Activated CD8-positive, alpha-beta T cell treated with anti-CD3 and anti-CD28 coated beads, Interleukin-2, amount 10 ng/mL, durations not matched to agents 7 days and 5 days (primary cell): Measurements from ENCODE around the gene KCTD12. TPM values are rescaled to one million over a fixed set of nuclear protein-coding genes. Genes with fewer than 3 reads are reported as not detected.

ENCODE experiments used
- ATAC-seq: fragments of 150-1000 bp; cut with Tn5 transposase; one replicate; pipeline ENCODE4 v1.10.0; 2021; ENCODE audit warnings: moderate library complexity
- CTCF ChIA-PET: fragments of 350-600 bp; sonication (Branson Sonifier 250); formaldehyde crosslinking; loops from one replicate; lab custom pipeline; 2021; ENCODE audit warnings: antibody characterized with exemption; lab: Charles Lee
- POLR2A ChIA-PET: fragments of 350-600 bp; sonication (Branson Sonifier 250); formaldehyde crosslinking; loops from one replicate; lab custom pipeline; 2021; ENCODE audit warnings: antibody characterized with exemption; lab: Charles Lee
- DNase-seq: peaks from one replicate; pipeline ENCODE4 v3.0.0-alpha.2; 2020
- H3K27ac Mint-ChIP-seq: one replicate; pipeline ENCODE4 v1.8.0; 2021; ENCODE audit warnings: mild to moderate bottlenecking, mixed read lengths
- H3K27me3 Mint-ChIP-seq: one replicate; pipeline ENCODE4 v1.8.0; 2021; ENCODE audit warnings: low read depth, mixed read lengths
- H3K36me3 Mint-ChIP-seq: one replicate; pipeline ENCODE4 v1.8.0; 2021; ENCODE audit warnings: low read depth, mixed read lengths
- H3K4me1 Mint-ChIP-seq: one replicate; pipeline ENCODE4 v1.8.0; 2021; ENCODE audit warnings: low read depth, mixed read lengths
- H3K4me3 Mint-ChIP-seq: one replicate; pipeline ENCODE4 v1.8.0; 2021; ENCODE audit warnings: mild to moderate bottlenecking, mixed read lengths
- H3K9me3 Mint-ChIP-seq: one replicate; pipeline ENCODE4 v1.8.0; 2022; ENCODE audit warnings: mixed read lengths; ENCODE audit not compliant: insufficient read depth
- total RNA-seq, 2 experiments: library from RNA; stranded (reverse); gene quantifications; one replicate each; pipeline ENCODE4 v1.2.3, GENCODE V29; 2021

KCTD12 gene
- total RNA-seq, 2 experiments from 2014 or later = 5.8 to 6.3 TPM

- DNase-seq (no peak), ATAC-seq (no peak)
- H3K9me3 Mint-ChIP-seq = peaks cover under 1% of the 10 kb centered on the region
- CTCF ChIA-PET = no interaction called here
- no peaks in the 10 kb centered on the region for H3K36me3 Mint-ChIP-seq
- POLR2A ChIA-PET = no interaction called here
- no peak overlapping the region for H3K27ac Mint-ChIP-seq
- H3K4me3 Mint-ChIP-seq = no peak overlapping the region
- no peaks in the 10 kb centered on the region for H3K4me1 Mint-ChIP-seq
- H3K27me3 Mint-ChIP-seq = no peaks in the 10 kb centered on the region
Measured at GRCh38 chr13:76853921-76854608, 32.1 kb downstream of the KCTD12 start.

GRCh38 chr13:76853481-76853880 lies 32.7 kb downstream of the KCTD12 start:
- Mint-ChIP-seq H3K4me3 (no peak overlapping the region), H3K4me1 (no peaks in the 10 kb centered on the region), H3K27ac (no peak overlapping the region), H3K9me3 (no peaks in the 10 kb centered on the region), H3K27me3 (no peaks in the 10 kb centered on the region), H3K36me3 (no peaks in the 10 kb centered on the region)
- CTCF ChIA-PET = no interaction called here
- POLR2A ChIA-PET = no interaction called here
- ATAC-seq (no peak), DNase-seq (no peak)

- Mint-ChIP-seq H3K27me3 (no peaks in the 10 kb centered on the region), H3K4me1 (no peaks in the 10 kb centered on the region), H3K4me3 (no peak overlapping the region), H3K9me3 (no peaks in the 10 kb centered on the region), H3K36me3 (no peaks in the 10 kb centered on the region), H3K27ac (no peak overlapping the region)
- ChIA-PET CTCF (no interaction called here), POLR2A (no interaction called here)
- ATAC-seq (no peak), DNase-seq (no peak)
Measured at GRCh38 chr13:76852986-76853385, 33.2 kb downstream of the KCTD12 start.

GRCh38 chr13:76851961-76852360 lies 34.2 kb downstream of the KCTD12 start:
- Mint-ChIP-seq H3K27ac (no peak overlapping the region), H3K4me3 (no peak overlapping the region), H3K27me3 (no peaks in the 10 kb centered on the region), H3K36me3 (no peaks in the 10 kb centered on the region), H3K4me1 (no peaks in the 10 kb centered on the region), H3K9me3 (no peaks in the 10 kb centered on the region)
- DNase-seq (no peak), ATAC-seq (no peak)
- ChIA-PET CTCF (no interaction called here), POLR2A (no interaction called here)

- Mint-ChIP-seq H3K27me3 (peaks cover 5% of the 10 kb centered on the region), H3K4me1 (no peaks in the 10 kb centered on the region), H3K27ac (no peak overlapping the region), H3K4me3 (no peak overlapping the region), H3K36me3 (no peaks in the 10 kb centered on the region), H3K9me3 (no peaks in the 10 kb centered on the region)
- ATAC-seq (no peak), DNase-seq (no peak)
- CTCF ChIA-PET = interaction anchor here (1.2 kb wide), 1 partner anchor 130 kb away, joined by 4 read pairs; no protein-coding TSS in a partner anchor
- POLR2A ChIA-PET = no interaction called here
Measured at GRCh38 chr13:76849493-76849892, 36.7 kb downstream of the KCTD12 start.

GRCh38 chr13:76848596-76848995 lies 37.6 kb downstream of the KCTD12 start:
- POLR2A ChIA-PET = no interaction called here
- peaks cover 5% of the 10 kb centered on the region for H3K27me3 Mint-ChIP-seq
- no peak overlapping the region for H3K27ac Mint-ChIP-seq
- CTCF ChIA-PET = interaction anchor here (1.2 kb wide), 1 partner anchor 131 kb away, joined by 4 read pairs; no protein-coding TSS in a partner anchor
- H3K36me3 Mint-ChIP-seq = no peaks in the 10 kb centered on the region
- no peaks in the 10 kb centered on the region for H3K4me1 Mint-ChIP-seq
- no peaks in the 10 kb centered on the region for H3K9me3 Mint-ChIP-seq
- H3K4me3 Mint-ChIP-seq = no peak overlapping the region
- ATAC-seq (no peak), DNase-seq (no peak)

- DNase-seq (no peak), ATAC-seq (no peak)
- Mint-ChIP-seq H3K4me1 (no peaks in the 10 kb centered on the region), H3K27me3 (peaks cover 7% of the 10 kb centered on the region), H3K4me3 (no peak overlapping the region), H3K9me3 (no peaks in the 10 kb centered on the region), H3K36me3 (no peaks in the 10 kb centered on the region), H3K27ac (no peak overlapping the region)
- ChIA-PET CTCF (no interaction called here), POLR2A (no interaction called here)
Measured at GRCh38 chr13:76846363-76846762, 39.8 kb downstream of the KCTD12 start.

- CTCF ChIA-PET = no interaction called here
Measured at GRCh38 chr13:76845865-76846264, 40.3 kb downstream of the KCTD12 start.

GRCh38 chr13:76845367-76845766 lies 40.8 kb downstream of the KCTD12 start:
- peaks cover 7% of the 10 kb centered on the region for H3K27me3 Mint-ChIP-seq
- H3K9me3 Mint-ChIP-seq = no peaks in the 10 kb centered on the region
- DNase-seq = no peak
- H3K4me3 Mint-ChIP-seq = no peak overlapping the region
- CTCF ChIA-PET = no interaction called here
- no peak overlapping the region for H3K27ac Mint-ChIP-seq
- no peaks in the 10 kb centered on the region for H3K4me1 Mint-ChIP-seq
- no peaks in the 10 kb centered on the region for H3K36me3 Mint-ChIP-seq
- POLR2A ChIA-PET = no interaction called here
- no peak for ATAC-seq

More at GRCh38 chr13:76845865-76846264, 40.3 kb downstream of the KCTD12 start:
- ATAC-seq (no peak), DNase-seq (no peak)
- Mint-ChIP-seq H3K27ac (no peak overlapping the region), H3K27me3 (peaks cover 7% of the 10 kb centered on the region), H3K4me1 (no peaks in the 10 kb centered on the region), H3K9me3 (no peaks in the 10 kb centered on the region), H3K4me3 (no peak overlapping the region), H3K36me3 (no peaks in the 10 kb centered on the region)
- POLR2A ChIA-PET = no interaction called here

- POLR2A ChIA-PET = no interaction called here
- ATAC-seq (no peak), DNase-seq (no peak)
- Mint-ChIP-seq H3K27me3 (peaks cover 11% of the 10 kb centered on the region), H3K9me3 (no peaks in the 10 kb centered on the region), H3K4me3 (no peak overlapping the region), H3K27ac (no peak overlapping the region), H3K4me1 (no peaks in the 10 kb centered on the region), H3K36me3 (no peaks in the 10 kb centered on the region)
- CTCF ChIA-PET = no interaction called here
Measured at GRCh38 chr13:76837801-76838200, 48.4 kb downstream of the KCTD12 start.

GRCh38 chr13:76836311-76836710 lies 49.9 kb downstream of the KCTD12 start:
- DNase-seq (no peak), ATAC-seq (no peak)
- H3K4me3 Mint-ChIP-seq = no peak overlapping the region
- peaks cover 10% of the 10 kb centered on the region for H3K27me3 Mint-ChIP-seq
- POLR2A ChIA-PET = no interaction called here
- no peaks in the 10 kb centered on the region for H3K4me1 Mint-ChIP-seq
- CTCF ChIA-PET = no interaction called here
- no peak overlapping the region for H3K27ac Mint-ChIP-seq
- H3K9me3 Mint-ChIP-seq = no peaks in the 10 kb centered on the region
- H3K36me3 Mint-ChIP-seq = no peaks in the 10 kb centered on the region

- Mint-ChIP-seq H3K27ac (no peak overlapping the region), H3K4me1 (peaks cover under 1% of the 10 kb centered on the region), H3K36me3 (no peaks in the 10 kb centered on the region), H3K27me3 (peaks cover 5% of the 10 kb centered on the region), H3K9me3 (no peaks in the 10 kb centered on the region), H3K4me3 (no peak overlapping the region)
- DNase-seq (no peak), ATAC-seq (no peak)
- ChIA-PET POLR2A (no interaction called here), CTCF (interaction anchor here (1.3 to 1.8 kb wide), 2 partner anchors 11 to 71 kb away, joined by 3 to 4 read pairs; no protein-coding TSS in a partner anchor)
Measured at GRCh38 chr13:76833441-76833954, 52.7 kb downstream of the KCTD12 start.
